HEK293 (cell line): ENCODE results near the gene KCNMA1.

ENCODE experiments used
- CTCF ChIP-seq: fragments of 450-650 bp; formaldehyde crosslinking; IDR thresholded peaks from 2 replicates; pipeline ENCODE4 v1.5.1; 2016; ENCODE audit warnings: missing biosample characterization, missing genetic modification characterization
- ZNF324 ChIP-seq: fragments of 450-650 bp; formaldehyde crosslinking; IDR thresholded peaks from 2 replicates; pipeline ENCODE4 v1.5.1; 2016; ENCODE audit warnings: missing biosample characterization, missing genetic modification characterization
- ZNF394 ChIP-seq: fragments of 450-650 bp; formaldehyde crosslinking; IDR thresholded peaks from 2 replicates; pipeline ENCODE4 v1.5.1; 2016; ENCODE audit warnings: missing biosample characterization, missing genetic modification characterization, mild to moderate bottlenecking, moderate library complexity, borderline replicate concordance
- ZNF48 ChIP-seq: fragments of 450-650 bp; formaldehyde crosslinking; IDR thresholded peaks from 2 replicates; pipeline ENCODE4 v1.5.1; 2016; ENCODE audit warnings: missing biosample characterization, missing genetic modification characterization
- ZNF658 ChIP-seq: fragments of 450-650 bp; formaldehyde crosslinking; IDR thresholded peaks from 2 replicates; pipeline ENCODE4; 2016; ENCODE audit warnings: missing biosample characterization, missing genetic modification characterization
- ZNF670 ChIP-seq: fragments of 450-650 bp; formaldehyde crosslinking; IDR thresholded peaks from 2 replicates; pipeline ENCODE4 v1.5.1; 2016; ENCODE audit warnings: missing biosample characterization, missing genetic modification characterization, low read depth
- ZNF747 ChIP-seq: fragments of 450-650 bp; formaldehyde crosslinking; IDR thresholded peaks from 2 replicates; pipeline ENCODE4 v1.5.1; 2016; ENCODE audit warnings: missing biosample characterization, missing genetic modification characterization

GRCh38 chr10:76992467-76992866, 645.1 kb downstream of the KCNMA1 start:
- TF ChIP-seq ZNF670 (no peak), ZNF324 (tag by site-specific recombination) (no peak), ZNF48 (tag by site-specific recombination) (no peak), CTCF (tag by site-specific recombination) (no peak), ZNF747 (tag by site-specific recombination) (no peak), ZNF394 (tag by site-specific recombination) (no peak), ZNF658 (tag by site-specific recombination) (no peak)
